IPS-18a (cell line): Measurements from ENCODE around the gene LAMB3.

ENCODE experiments used
- H3K27ac ChIP-seq: one replicate; pipeline ENCODE4 v1.5.1; 2013; ENCODE audit warnings: low read length
- H3K27me3 ChIP-seq: one replicate; pipeline ENCODE4 v1.6.1; 2013; ENCODE audit warnings: mild to moderate bottlenecking, low read length; ENCODE audit not compliant: control insufficient read depth, insufficient read depth
- H3K36me3 ChIP-seq: one replicate; pipeline ENCODE4 v1.6.1; 2013; ENCODE audit warnings: low read depth, low read length; ENCODE audit not compliant: control insufficient read depth
- H3K4me1 ChIP-seq: one replicate; pipeline ENCODE4 v1.6.1; 2013; ENCODE audit warnings: low read depth, low read length; ENCODE audit not compliant: control insufficient read depth
- H3K4me3 ChIP-seq: one replicate; pipeline ENCODE4 v1.5.1; 2013; ENCODE audit warnings: low read length
- H3K9ac ChIP-seq: one replicate; pipeline ENCODE4 v1.6.1; 2013; ENCODE audit warnings: mild to moderate bottlenecking, low read length, moderate library complexity
- H3K9me3 ChIP-seq: one replicate; pipeline ENCODE4 v1.6.1; 2013; ENCODE audit warnings: low read depth, low read length; ENCODE audit not compliant: control insufficient read depth

The LAMB3 gene

DNA sequence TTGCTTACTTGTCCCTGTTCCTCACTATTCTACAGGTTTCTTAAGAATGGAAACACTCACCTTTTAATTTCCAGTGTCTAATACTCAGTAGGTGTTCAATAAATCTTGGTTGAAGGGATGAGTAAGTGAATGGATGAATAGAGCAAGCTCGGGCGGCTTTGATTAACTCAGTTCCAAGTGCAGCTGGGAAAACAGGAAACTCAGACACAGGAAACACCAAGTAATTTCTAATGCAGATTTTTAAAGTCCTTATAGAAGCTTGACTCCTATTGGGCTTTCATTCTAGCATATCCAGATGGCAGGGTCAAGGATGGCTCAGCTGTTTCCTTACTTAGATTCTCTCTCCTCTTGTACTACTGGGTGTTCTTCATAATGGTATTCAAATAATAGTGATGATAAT, 54.7 kb downstream of the LAMB3 start:
- H3K4me1 ChIP-seq, result no peaks in the 10 kb centered on the region
- no peaks in the 10 kb centered on the region for H3K9me3 ChIP-seq
- H3K27me3 ChIP-seq, result no peaks in the 10 kb centered on the region
- no peak overlapping the region for H3K27ac ChIP-seq
- H3K4me3 ChIP-seq, result no peak overlapping the region
- no peaks in the 10 kb centered on the region for H3K36me3 ChIP-seq
- no peak overlapping the region for H3K9ac ChIP-seq

DNA sequence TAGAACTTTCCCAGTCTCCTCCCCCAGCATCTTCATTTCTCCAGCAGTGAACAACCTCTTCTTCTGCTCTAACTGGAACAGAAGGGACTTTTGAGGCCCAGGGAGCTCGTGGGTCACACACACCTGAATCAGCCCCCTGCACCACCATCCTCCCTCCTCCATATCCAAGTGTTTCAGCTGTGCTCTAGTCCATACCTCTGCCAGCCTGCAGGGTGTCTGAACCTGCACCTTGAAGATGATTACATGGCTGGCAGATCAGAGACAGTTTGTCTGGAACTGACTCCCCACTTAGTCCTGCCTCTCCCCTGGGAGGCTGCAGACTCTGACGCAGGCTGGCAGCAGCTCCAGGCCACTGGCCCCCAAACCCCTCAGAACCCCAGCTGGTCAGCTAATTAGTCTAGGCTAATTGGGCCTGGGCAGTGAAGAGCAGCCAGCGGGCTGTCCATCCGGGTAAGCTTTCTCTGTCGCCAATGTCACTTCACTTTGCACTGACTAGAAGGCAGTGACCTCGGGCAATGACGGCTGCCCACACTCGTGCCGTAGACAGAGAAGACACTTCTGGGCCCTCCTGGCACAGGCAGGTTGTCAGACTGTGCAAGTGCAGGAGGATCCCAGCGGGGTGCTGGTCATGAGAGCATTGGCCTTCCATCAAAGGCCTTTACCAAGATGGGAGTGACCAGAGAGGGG, 56.5 kb downstream of the LAMB3 start:
- Histone ChIP-seq H3K9me3 (no peaks in the 10 kb centered on the region), H3K4me1 (no peaks in the 10 kb centered on the region), H3K27ac (no peak overlapping the region), H3K9ac (no peak overlapping the region), H3K27me3 (no peaks in the 10 kb centered on the region), H3K36me3 (no peaks in the 10 kb centered on the region), H3K4me3 (no peak overlapping the region)

DNA sequence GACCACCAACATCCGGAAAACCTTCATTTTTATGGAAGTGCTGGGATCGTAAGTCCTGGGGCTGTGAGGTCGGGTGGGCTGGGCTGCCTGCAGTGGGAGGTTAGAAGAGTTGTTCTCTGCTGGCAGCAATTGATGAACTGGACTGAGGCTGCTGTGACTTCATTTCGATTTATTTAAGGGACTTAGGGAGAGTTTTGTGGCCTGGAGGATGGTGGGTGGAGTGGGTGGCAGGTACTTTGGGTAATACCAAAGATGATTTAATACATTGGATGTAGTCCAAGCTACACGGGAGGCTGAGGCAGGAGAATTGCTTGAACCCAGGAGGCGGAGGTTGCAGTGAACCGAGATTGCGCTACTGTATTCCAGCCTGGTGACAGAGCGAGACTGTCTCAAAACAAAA, 57.2 kb downstream of the LAMB3 start:
- Histone ChIP-seq H3K9me3 (no peaks in the 10 kb centered on the region), H3K9ac (no peak overlapping the region), H3K4me1 (no peaks in the 10 kb centered on the region), H3K4me3 (no peak overlapping the region), H3K27me3 (no peaks in the 10 kb centered on the region), H3K36me3 (no peaks in the 10 kb centered on the region), H3K27ac (no peak overlapping the region)

- no peaks in the 10 kb centered on the region for H3K27me3 ChIP-seq
- H3K27ac ChIP-seq, result no peak overlapping the region
- no peaks in the 10 kb centered on the region for H3K4me1 ChIP-seq
- H3K36me3 ChIP-seq, result no peaks in the 10 kb centered on the region
- H3K4me3 ChIP-seq, result no peak overlapping the region
- no peaks in the 10 kb centered on the region for H3K9me3 ChIP-seq
- no peak overlapping the region for H3K9ac ChIP-seq
These were observed 57.8 kb downstream of the LAMB3 start for GRCh38 chr1:209594440-209594839.

GRCh38 chr1:209593747-209594146, 58.5 kb downstream of the LAMB3 start:
- no peak overlapping the region for H3K27ac ChIP-seq
- no peaks in the 10 kb centered on the region for H3K27me3 ChIP-seq
- no peaks in the 10 kb centered on the region for H3K36me3 ChIP-seq
- H3K4me1 ChIP-seq, result no peaks in the 10 kb centered on the region
- H3K4me3 ChIP-seq, result no peak overlapping the region
- H3K9ac ChIP-seq, result no peak overlapping the region
- H3K9me3 ChIP-seq, result no peaks in the 10 kb centered on the region

DNA sequence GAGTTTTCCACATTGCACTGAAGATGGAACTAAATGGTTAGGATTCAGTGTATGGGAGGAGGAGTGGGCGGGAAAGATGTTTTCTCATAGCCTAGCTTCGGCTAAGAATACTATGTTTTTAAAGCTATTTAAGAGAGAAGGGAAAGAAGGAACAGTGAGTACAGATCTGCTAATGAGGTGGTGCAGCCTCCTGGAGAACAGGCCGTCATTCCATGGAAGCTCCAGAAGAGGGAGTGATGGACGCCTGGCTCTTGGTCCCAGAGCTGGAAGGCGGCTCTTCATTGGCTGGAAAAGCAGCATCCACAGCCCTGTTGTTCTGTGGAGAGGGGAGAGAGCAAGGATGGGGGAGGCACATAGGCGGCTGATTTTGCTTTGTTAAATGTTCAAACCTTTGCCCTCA, 61.8 kb downstream of the LAMB3 start:
- peaks cover 15% of the 10 kb centered on the region for H3K27me3 ChIP-seq
- no peak overlapping the region for H3K4me3 ChIP-seq
- no peak overlapping the region for H3K9ac ChIP-seq
- H3K27ac ChIP-seq, result no peak overlapping the region
- no peaks in the 10 kb centered on the region for H3K36me3 ChIP-seq
- no peaks in the 10 kb centered on the region for H3K9me3 ChIP-seq
- H3K4me1 ChIP-seq, result peaks cover 6% of the 10 kb centered on the region

DNA sequence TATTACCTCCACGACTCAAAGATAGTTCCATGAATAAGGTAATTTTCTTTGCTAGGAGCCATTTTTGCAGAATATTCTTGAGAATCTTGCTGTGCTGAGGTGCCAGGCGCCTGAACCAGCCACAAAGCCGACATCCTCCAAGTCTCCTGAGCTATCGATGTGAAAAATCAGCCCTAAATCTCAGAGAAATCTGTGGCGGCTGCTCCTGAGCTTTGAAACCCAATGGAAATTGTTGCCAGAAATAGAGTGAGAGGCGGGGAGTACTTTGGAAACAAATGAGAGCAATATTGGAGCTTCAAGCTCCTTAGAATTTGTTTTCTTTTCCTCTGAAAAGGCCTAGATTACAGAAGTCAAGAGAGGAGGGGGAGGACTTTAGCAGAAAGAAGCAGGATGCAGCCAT, 62.4 kb downstream of the LAMB3 start:
- H3K9me3 ChIP-seq, result no peaks in the 10 kb centered on the region
- peaks cover 8% of the 10 kb centered on the region for H3K4me1 ChIP-seq
- no peak overlapping the region for H3K4me3 ChIP-seq
- no peaks in the 10 kb centered on the region for H3K36me3 ChIP-seq
- no peak overlapping the region for H3K27ac ChIP-seq
- H3K9ac ChIP-seq, result no peak overlapping the region
- peaks cover 20% of the 10 kb centered on the region for H3K27me3 ChIP-seq

- Histone ChIP-seq H3K9me3 (no peaks in the 10 kb centered on the region), H3K4me1 (peaks cover 8% of the 10 kb centered on the region), H3K27ac (no peak overlapping the region), H3K9ac (no peak overlapping the region), H3K27me3 (peaks cover 25% of the 10 kb centered on the region), H3K4me3 (no peak overlapping the region), H3K36me3 (no peaks in the 10 kb centered on the region)
These were observed 62.8 kb downstream of the LAMB3 start for GRCh38 chr1:209589440-209589839.

GRCh38 chr1:209587789-209588188, 64.4 kb downstream of the LAMB3 start:
- Histone ChIP-seq H3K36me3 (no peaks in the 10 kb centered on the region), H3K27me3 (peaks cover 31% of the 10 kb centered on the region), H3K4me1 (peaks cover 11% of the 10 kb centered on the region), H3K9ac (no peak overlapping the region), H3K27ac (no peak overlapping the region), H3K9me3 (no peaks in the 10 kb centered on the region), H3K4me3 (no peak overlapping the region)

- H3K27ac ChIP-seq, result no peak overlapping the region
- no peaks in the 10 kb centered on the region for H3K9me3 ChIP-seq
- H3K4me1 ChIP-seq, result peaks cover 11% of the 10 kb centered on the region
- H3K4me3 ChIP-seq, result peak overlapping the region; percentile 41
- peaks cover 31% of the 10 kb centered on the region for H3K27me3 ChIP-seq
- H3K36me3 ChIP-seq, result no peaks in the 10 kb centered on the region
- no peak overlapping the region for H3K9ac ChIP-seq
These were observed 65.9 kb downstream of the LAMB3 start for GRCh38 chr1:209586221-209586740.

DNA sequence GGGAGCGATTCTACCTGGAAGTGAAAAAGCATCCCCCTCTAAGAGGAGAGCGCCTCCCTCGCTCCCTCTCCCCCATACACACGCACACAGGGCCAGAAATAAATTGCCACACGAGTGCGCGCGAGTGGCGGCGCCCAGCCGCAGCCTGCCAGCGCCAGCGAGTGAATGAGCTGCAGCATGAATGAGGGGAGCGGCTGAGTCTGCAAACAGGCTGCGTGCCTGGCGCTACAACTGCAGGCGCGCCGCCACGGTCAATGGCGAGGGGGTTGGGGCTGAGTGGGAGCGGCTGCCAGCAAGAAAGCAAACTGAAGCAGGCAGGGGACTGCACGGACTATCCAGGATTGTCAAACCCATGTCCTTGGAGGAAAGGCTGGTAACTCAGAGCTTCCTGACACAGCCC, 66.6 kb downstream of the LAMB3 start:
- peak overlapping the region; percentile 41 for H3K4me3 ChIP-seq
- no peaks in the 10 kb centered on the region for H3K9me3 ChIP-seq
- no peak overlapping the region for H3K27ac ChIP-seq
- peaks cover 11% of the 10 kb centered on the region for H3K4me1 ChIP-seq
- H3K27me3 ChIP-seq, result peaks cover 31% of the 10 kb centered on the region
- H3K36me3 ChIP-seq, result no peaks in the 10 kb centered on the region
- no peak overlapping the region for H3K9ac ChIP-seq

GRCh38 chr1:209585197-209585596, 67.0 kb downstream of the LAMB3 start:
- H3K4me3 ChIP-seq, result peak overlapping the region; percentile 41
- H3K9ac ChIP-seq, result no peak overlapping the region
- H3K36me3 ChIP-seq, result no peaks in the 10 kb centered on the region
- no peaks in the 10 kb centered on the region for H3K9me3 ChIP-seq
- no peak overlapping the region for H3K27ac ChIP-seq
- H3K4me1 ChIP-seq, result peaks cover 11% of the 10 kb centered on the region
- peaks cover 31% of the 10 kb centered on the region for H3K27me3 ChIP-seq
